Activated T-helper 2 cell treated with anti-CD3 and anti-CD28 coated beads, Interferon-gamma antibody, Interleukin-2, Interleukin-4, amounts not matched to agents 10 μg/mL and 5 μg/mL and 100 μg/mL, durations not matched to agents 14 hours and 24 hours and 36 hours (primary cell): ENCODE data around the gene RPS6KC1. TPM values are rescaled to one million over a fixed set of nuclear protein-coding genes. Genes with fewer than 3 reads are reported as not detected.
"Not testable (repeated sequence)": the region's sequence is repeated elsewhere in the genome, so short reads cannot be mapped to it uniquely, and the experiment has no call there.

ENCODE experiments used
- DNase-seq: peaks from one replicate; pipeline ENCODE4 v3.0.0; 2021; ENCODE audit warnings: low spot score
- H3K27ac Mint-ChIP-seq: one replicate; pipeline ENCODE4 v1.8.0; 2021; ENCODE audit warnings: mixed read lengths
- H3K27me3 Mint-ChIP-seq: one replicate; pipeline ENCODE4 v1.8.0; 2021; ENCODE audit warnings: low read depth, mixed read lengths
- H3K36me3 Mint-ChIP-seq: one replicate; pipeline ENCODE4 v1.8.0; 2021; ENCODE audit warnings: low read depth, mixed read lengths
- H3K4me1 Mint-ChIP-seq: one replicate; pipeline ENCODE4 v1.8.0; 2021; ENCODE audit warnings: low read depth, mixed read lengths
- H3K4me3 Mint-ChIP-seq: one replicate; pipeline ENCODE4 v1.8.0; 2021; ENCODE audit warnings: low read depth, mild to moderate bottlenecking, moderate library complexity, mixed read lengths
- H3K9me3 Mint-ChIP-seq: one replicate; pipeline ENCODE4 v1.8.0; 2021; ENCODE audit warnings: mixed read lengths
- intact Hi-C: fragments of 100-400 bp; cut with micrococcal nuclease; formaldehyde crosslinking; loops from one replicate; pipeline ENCODE4 v1.15.1; 2023
- total RNA-seq: library from RNA; stranded (reverse); gene quantifications from 2 replicates; pipeline ENCODE4 v1.2.3, GENCODE V29; 2022

Gene RPS6KC1
- 7.2 and 7.3 TPM in 2 replicates for total RNA-seq

GRCh38 chr1:213051127-213051880, at the start of gene RPS6KC1:
RPS6KC1 (plus strand) TSS chr1:213051241; CDS start chr1:213051405, 164 bp downstream.
- peak within 1 kb of the TSS; percentile 89 for H3K27ac Mint-ChIP-seq
- H3K27me3 Mint-ChIP-seq: peaks cover 12% of the 10 kb centered on the region
- peak; percentile 72 for DNase-seq
- peak within 1 kb of the TSS; percentile 93 for H3K4me3 Mint-ChIP-seq
- peaks cover 24% of the 10 kb centered on the region for H3K9me3 Mint-ChIP-seq
- peaks cover 31% of the 10 kb centered on the region for H3K4me1 Mint-ChIP-seq
- intact Hi-C loops: loop anchor here (1.0 to 2.0 kb wide), 3 partner anchors 19 to 1371 kb away; partner anchors contain the start of gene ANGEL2
- H3K36me3 Mint-ChIP-seq: peaks cover 28% of the 10 kb centered on the region

DNA sequence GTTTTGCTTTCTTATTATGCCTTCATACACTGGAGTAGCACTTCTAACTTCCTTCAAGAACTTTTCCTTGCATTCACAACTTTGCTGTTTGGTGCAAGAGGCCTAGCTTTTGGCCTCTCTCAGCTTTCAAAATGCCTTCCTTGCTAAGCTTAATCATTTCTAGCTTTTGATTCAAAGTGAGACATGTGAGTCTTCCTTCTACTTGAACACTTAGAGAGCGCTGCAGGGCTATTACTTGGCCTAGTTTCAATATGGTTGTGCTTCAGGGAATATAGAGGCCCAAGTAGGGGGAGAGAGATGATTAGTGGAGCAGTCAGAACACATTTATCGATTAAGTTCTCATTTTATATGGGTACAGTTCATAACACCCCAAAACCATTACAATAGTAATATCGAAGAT, 47.8 kb upstream of the RPS6KC1 start:
- Mint-ChIP-seq H3K4me3 (no peak overlapping the region), H3K4me1 (peaks cover 14% of the 10 kb centered on the region), H3K27me3 (no peaks in the 10 kb centered on the region), H3K27ac (peak overlapping the region; percentile 40), H3K9me3 (no peaks in the 10 kb centered on the region), H3K36me3 (peaks cover 66% of the 10 kb centered on the region)
- intact Hi-C loops: no loop called here
- no peak for DNase-seq

DNA sequence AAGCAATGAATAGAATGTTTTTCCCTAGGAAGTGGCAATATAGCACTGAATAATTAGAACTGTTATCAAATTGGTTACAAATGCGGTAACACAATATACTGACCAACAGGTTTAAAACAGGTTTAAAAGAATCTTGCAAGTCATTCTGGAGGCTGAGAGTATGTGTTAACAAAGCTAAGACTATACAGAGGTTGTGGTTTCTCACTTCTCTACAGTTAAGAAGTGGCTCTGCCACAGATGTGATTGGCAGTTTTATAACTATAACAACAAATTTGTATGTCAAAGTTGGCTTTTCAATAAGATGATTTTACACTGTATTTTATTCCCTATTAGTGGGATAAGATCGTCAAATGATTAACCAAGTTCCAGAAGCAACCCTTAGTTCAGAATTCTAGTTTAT, 42.5 kb upstream of the RPS6KC1 start:
- no peaks in the 10 kb centered on the region for H3K27me3 Mint-ChIP-seq
- peaks cover 82% of the 10 kb centered on the region for H3K36me3 Mint-ChIP-seq
- H3K9me3 Mint-ChIP-seq: no peaks in the 10 kb centered on the region
- intact Hi-C loops: no loop called here
- H3K27ac Mint-ChIP-seq: no peak overlapping the region
- no peak for DNase-seq
- no peak overlapping the region for H3K4me3 Mint-ChIP-seq
- H3K4me1 Mint-ChIP-seq: peaks cover 31% of the 10 kb centered on the region

- intact Hi-C loops: loop anchor here (1.0 to 10.0 kb wide), 5 partner anchors 37 to 450 kb away; partner anchors contain the start of genes FLVCR1, NSL1, RPS6KC1 and TATDN3
- Mint-ChIP-seq H3K36me3 (peaks cover 32% of the 10 kb centered on the region), H3K9me3 (no peaks in the 10 kb centered on the region), H3K27ac (peak overlapping the region; percentile 100), H3K27me3 (peaks cover 3% of the 10 kb centered on the region), H3K4me1 (peaks cover 27% of the 10 kb centered on the region), H3K4me3 (peak overlapping the region; percentile 99)
- no peak for DNase-seq
Observed at GRCh38 chr1:213014642-213015041, 36.4 kb upstream of the RPS6KC1 start.

- Mint-ChIP-seq H3K9me3 (no peaks in the 10 kb centered on the region), H3K27ac (peak within 1 kb of the TSS; percentile 100), H3K36me3 (peaks cover 30% of the 10 kb centered on the region), H3K27me3 (peaks cover 6% of the 10 kb centered on the region), H3K4me3 (peak within 1 kb of the TSS; percentile 99), H3K4me1 (peaks cover 27% of the 10 kb centered on the region)
- peak; percentile 95 for DNase-seq
- intact Hi-C loops: loop anchor here (1.0 to 10.0 kb wide), 5 partner anchors 36 to 451 kb away; partner anchors contain the start of genes FLVCR1, NSL1, RPS6KC1 and TATDN3
Observed at GRCh38 chr1:213015099-213016050, 35.7 kb upstream of the RPS6KC1 start, which contains the start of gene ANGEL2. ANGEL2 (minus strand) TSS chr1:213015867; CDS start chr1:213015671, 196 bp downstream.

GRCh38 chr1:213017447-213018273, 33.4 kb upstream of the RPS6KC1 start:
- peaks cover 16% of the 10 kb centered on the region for H3K4me1 Mint-ChIP-seq
- H3K27ac Mint-ChIP-seq: no peak overlapping the region
- DNase-seq: no peak
- peaks cover 11% of the 10 kb centered on the region for H3K36me3 Mint-ChIP-seq
- peaks cover 9% of the 10 kb centered on the region for H3K27me3 Mint-ChIP-seq
- H3K4me3 Mint-ChIP-seq: no peak overlapping the region
- H3K9me3 Mint-ChIP-seq: no peaks in the 10 kb centered on the region
- intact Hi-C loops: loop anchor here (5.0 to 10.0 kb wide), 3 partner anchors 55 to 453 kb away; partner anchors contain the start of gene FLVCR1

GRCh38 chr1:213019450-213019849, 31.6 kb upstream of the RPS6KC1 start:
- Mint-ChIP-seq H3K4me3 (no peak overlapping the region), H3K27ac (no peak overlapping the region), H3K27me3 (peaks cover 15% of the 10 kb centered on the region), H3K36me3 (no peaks in the 10 kb centered on the region), H3K9me3 (no peaks in the 10 kb centered on the region), H3K4me1 (peaks cover 6% of the 10 kb centered on the region)
- no peak for DNase-seq
- intact Hi-C loops: loop anchor here (5.0 to 10.0 kb wide), 3 partner anchors 53 to 455 kb away; partner anchors contain the start of gene FLVCR1

DNA sequence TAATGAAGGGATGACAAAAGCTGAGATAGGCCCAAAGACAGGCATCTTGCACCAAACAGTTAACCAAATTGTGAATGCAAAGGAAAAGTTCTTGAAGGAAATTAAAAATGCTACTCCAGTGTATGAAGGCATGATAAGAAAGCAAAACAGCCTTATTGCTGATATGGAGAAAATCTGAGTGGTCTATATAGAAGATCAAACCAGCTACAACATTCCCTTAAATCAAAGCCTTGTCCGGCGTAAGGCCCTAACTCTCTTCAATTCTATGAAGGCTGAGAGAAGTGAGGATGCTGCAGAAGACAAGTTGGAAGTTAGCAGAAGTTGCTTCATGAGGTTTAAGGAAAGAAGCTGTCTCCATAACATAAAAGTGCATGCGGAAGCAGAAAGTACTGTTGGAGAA, 31.0 kb upstream of the RPS6KC1 start:
- H3K4me3 Mint-ChIP-seq: no peak overlapping the region
- peaks cover 17% of the 10 kb centered on the region for H3K27me3 Mint-ChIP-seq
- no peaks in the 10 kb centered on the region for H3K9me3 Mint-ChIP-seq
- intact Hi-C loops: no loop called here
- no peak for DNase-seq
- no peak overlapping the region for H3K27ac Mint-ChIP-seq
- H3K36me3 Mint-ChIP-seq: no peaks in the 10 kb centered on the region
- H3K4me1 Mint-ChIP-seq: peaks cover 5% of the 10 kb centered on the region

DNA sequence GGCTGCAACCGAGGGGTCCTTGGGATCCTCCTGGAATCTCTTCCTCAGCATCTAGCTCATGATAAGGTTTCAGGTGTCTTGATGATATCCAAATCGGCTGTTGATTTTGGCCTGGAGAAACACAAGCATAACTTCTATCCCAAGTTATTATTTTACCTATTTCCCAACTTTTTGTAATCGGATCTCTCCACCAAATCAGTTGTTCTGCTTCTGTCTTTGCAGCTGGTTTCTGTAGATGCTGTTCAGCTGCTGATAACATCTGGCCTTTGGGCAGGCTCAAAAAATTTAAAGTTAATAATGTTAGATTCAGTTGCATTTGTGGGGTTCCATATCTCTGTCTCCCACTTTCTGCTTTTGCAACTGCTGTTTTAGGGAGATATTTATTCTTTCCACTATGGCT, 24.0 kb upstream of the RPS6KC1 start:
- H3K27me3 Mint-ChIP-seq: peaks cover 59% of the 10 kb centered on the region
- intact Hi-C loops, H3K4me3 Mint-ChIP-seq, H3K9me3 Mint-ChIP-seq, H3K27ac Mint-ChIP-seq, H3K36me3 Mint-ChIP-seq, DNase-seq, H3K4me1 Mint-ChIP-seq: not testable (repeated sequence)

DNA sequence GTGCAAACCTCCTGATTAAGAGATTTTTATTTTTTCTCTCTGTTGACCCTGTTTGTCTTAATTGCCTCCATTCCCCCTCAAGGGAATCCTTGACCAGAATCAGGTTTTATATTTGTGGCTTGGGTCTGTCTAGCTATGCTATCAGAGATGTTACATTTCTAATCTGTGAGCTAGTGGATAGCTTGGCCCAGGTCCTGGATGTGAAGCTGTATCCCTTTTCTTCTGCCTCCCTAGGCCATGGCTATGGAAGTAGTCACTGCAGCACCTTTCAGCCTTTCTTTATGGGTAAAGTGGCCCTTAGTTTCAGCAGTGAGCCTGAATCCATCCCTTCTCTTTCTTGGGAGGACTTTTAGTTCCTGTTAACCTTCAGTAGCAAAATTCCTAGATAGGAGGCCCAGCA, 18.4 kb upstream of the RPS6KC1 start:
- Mint-ChIP-seq H3K27ac (no peak overlapping the region), H3K27me3 (peaks cover 36% of the 10 kb centered on the region), H3K4me1 (no peaks in the 10 kb centered on the region), H3K9me3 (no peaks in the 10 kb centered on the region), H3K4me3 (no peak overlapping the region), H3K36me3 (no peaks in the 10 kb centered on the region)
- no peak for DNase-seq
- intact Hi-C loops: no loop called here

GRCh38 chr1:213034713-213035112, 16.3 kb upstream of the RPS6KC1 start:
- DNase-seq: no peak
- Mint-ChIP-seq H3K36me3 (no peaks in the 10 kb centered on the region), H3K4me3 (no peak overlapping the region), H3K27ac (no peak overlapping the region), H3K4me1 (no peaks in the 10 kb centered on the region), H3K27me3 (peaks cover 28% of the 10 kb centered on the region), H3K9me3 (no peaks in the 10 kb centered on the region)
- intact Hi-C loops: no loop called here

DNA sequence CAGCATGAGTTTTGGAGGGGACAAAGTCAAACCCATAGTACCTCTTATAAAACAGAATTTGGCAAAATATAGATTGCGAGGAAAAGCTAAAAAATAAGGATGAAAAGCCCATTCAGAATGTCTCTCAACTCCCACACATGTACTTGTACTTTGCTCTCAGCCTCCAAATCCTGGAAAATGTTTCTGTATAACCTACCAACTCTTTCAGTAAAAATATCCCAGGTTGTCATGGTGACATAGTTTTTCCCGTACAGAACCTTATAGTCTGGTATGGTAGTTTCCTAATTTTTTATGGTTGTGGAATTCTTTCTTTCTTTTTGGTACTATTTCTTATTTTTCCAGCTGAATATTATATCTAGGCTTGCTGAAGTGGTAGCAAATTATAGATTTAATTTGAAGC, 15.5 kb upstream of the RPS6KC1 start:
- Mint-ChIP-seq H3K4me1 (no peaks in the 10 kb centered on the region), H3K27me3 (peaks cover 22% of the 10 kb centered on the region), H3K36me3 (no peaks in the 10 kb centered on the region), H3K9me3 (no peaks in the 10 kb centered on the region), H3K27ac (no peak overlapping the region), H3K4me3 (no peak overlapping the region)
- DNase-seq: no peak
- intact Hi-C loops: no loop called here
